Measurements from ENCODE around the gene OR6B3. TPM values are rescaled to one million over a fixed set of nuclear protein-coding genes. Genes with fewer than 3 reads are reported as not detected.

The OR6B3 gene
- total and polyA plus RNA-seq, 11 donors, result not detected

GRCh38 chr2:240066489-240066888 is 13.2 kb upstream of the OR6B3 start:
- ATAC-seq, result no peak
- 63 to 69% (median 65%) methylated on average over 5 of the region's 5 CpGs for WGBS, 4 donors
- Histone ChIP-seq H3K4me1 (no peaks in the 10 kb centered on the region), H3K4me3 (no peak overlapping the region), H3K36me3 (no peaks in the 10 kb centered on the region), H3K27ac (no peak overlapping the region), H3K9me3 (peaks cover 0 to 21% (median 2%) of the 10 kb centered on the region in 12 donors), H3K27me3 (peaks cover 0 to 14% (median 0%) of the 10 kb centered on the region in 9 donors)
- intact Hi-C loops (cut with DNase I), result no loop called here
- no peak for DNase-seq
- TF ChIP-seq POLR2A (IDR thresholded peaks at IDR 0.05), result no peak
- TF ChIP-seq CTCF (IDR thresholded peaks at IDR 0.05), result no peak

- no peaks in the 10 kb centered on the region for H3K4me1 ChIP-seq
- no peak for ATAC-seq
- H3K27me3 ChIP-seq, result peaks cover 0 to 14% (median 0%) of the 10 kb centered on the region in 9 donors
- 84 to 91% (median 88%) methylated on average over 4 of the region's 4 CpGs for WGBS, 4 donors
- H3K27ac ChIP-seq, result no peak overlapping the region
- DNase-seq, result no peak
- H3K4me3 ChIP-seq, result no peak overlapping the region
- H3K36me3 ChIP-seq, result no peaks in the 10 kb centered on the region
- H3K9me3 ChIP-seq, result peaks cover 0 to 21% (median 2%) of the 10 kb centered on the region in 12 donors
- intact Hi-C loops (cut with DNase I), result no loop called here
- TF ChIP-seq POLR2A (IDR thresholded peaks at IDR 0.05) (no peak), CTCF (IDR thresholded peaks at IDR 0.05) (no peak)
Measured at GRCh38 chr2:240064898-240065297, 11.6 kb upstream of the OR6B3 start.

GRCh38 chr2:240060977-240061591 is 7.8 kb upstream of the OR6B3 start:
- DNase-seq, result no peak
- intact Hi-C loops (cut with DNase I), result loop anchor here (1.0 to 2.0 kb wide), 4 partner anchors 80 to 82 kb away; partner anchors contain the start of gene OTOS (in 1 of the 10)
- Histone ChIP-seq H3K36me3 (no peaks in the 10 kb centered on the region), H3K27me3 (peaks cover 0 to 24% (median 5%) of the 10 kb centered on the region in 9 donors), H3K9me3 (peaks cover 0 to 11% (median 0%) of the 10 kb centered on the region in 12 donors), H3K4me1 (no peaks in the 10 kb centered on the region), H3K4me3 (no peak overlapping the region), H3K27ac (no peak overlapping the region)
- ATAC-seq, result peak; percentile 37 to 63 (median 44)
- 41 to 49% (median 44%) methylated on average over 4 of the region's 4 CpGs for WGBS, 4 donors
- TF ChIP-seq POLR2A (IDR thresholded peaks at IDR 0.05), result no peak
- peak; percentile 37 to 70 (median 57) for TF ChIP-seq CTCF (IDR thresholded peaks at IDR 0.05)

- WGBS, 4 donors, result 84 to 90% (median 86%) methylated on average over 8 to 11 of the region's 11 CpGs
- no peak overlapping the region for H3K27ac ChIP-seq
Measured at GRCh38 chr2:240056678-240057077, 3.4 kb upstream of the OR6B3 start.

More at GRCh38 chr2:240056678-240057077, 3.4 kb upstream of the OR6B3 start:
- DNase-seq (no peak), ATAC-seq (no peak)
- H3K4me1 ChIP-seq, result no peaks in the 10 kb centered on the region
- TF ChIP-seq POLR2A (IDR thresholded peaks at IDR 0.05) (no peak), CTCF (IDR thresholded peaks at IDR 0.05) (no peak)
- H3K9me3 ChIP-seq, result no peaks in the 10 kb centered on the region
- no peaks in the 10 kb centered on the region for H3K36me3 ChIP-seq
- intact Hi-C loops (cut with DNase I), result no loop called here
- no peak overlapping the region for H3K4me3 ChIP-seq
- peaks cover 4 to 51% (median 19%) of the 10 kb centered on the region in 9 donors for H3K27me3 ChIP-seq
